Transverse colon (tissue), 4 donors: ENCODE data around the gene RAB11FIP5.

ENCODE experiments used
- EP300 ChIP-seq: sonication (generic); formaldehyde crosslinking; IDR thresholded peaks from one replicate; pipeline ENCODE4 v1.6.1; 2017; ENCODE audit warnings: antibody characterized with exemption, low read depth
- POLR2A ChIP-seq: fragments of 450-650 bp; IDR thresholded peaks from one replicate; pipeline ENCODE4 v1.6.1; 2016; ENCODE audit warnings: antibody characterized with exemption, mild to moderate bottlenecking, moderate library complexity
- POLR2AphosphoS5 ChIP-seq, 3 donors: sonication (generic); formaldehyde crosslinking; IDR thresholded peaks; one replicate each; pipeline ENCODE4 v1.6.1; 2016; ENCODE audit warnings: antibody characterized with exemption in 3 of 3
- TF ChIP-seq, protein P1 (sequence below), 5 experiments: fragments of 200-600 bp in 3 of 5; fragments of 450-650 bp in 2 of 5; sonication (generic) in 3 of 5; IDR thresholded peaks; 1 replicate in 2 of 5; 2 replicates in 3 of 5; pipeline ENCODE4 v1.5.1; 2016 to 2017; ENCODE audit warnings: antibody characterized with exemption in 5 of 5, inconsistent platforms in 3 of 5, mild to moderate bottlenecking in 2 of 5, moderate library complexity in 1 of 5

DNA sequence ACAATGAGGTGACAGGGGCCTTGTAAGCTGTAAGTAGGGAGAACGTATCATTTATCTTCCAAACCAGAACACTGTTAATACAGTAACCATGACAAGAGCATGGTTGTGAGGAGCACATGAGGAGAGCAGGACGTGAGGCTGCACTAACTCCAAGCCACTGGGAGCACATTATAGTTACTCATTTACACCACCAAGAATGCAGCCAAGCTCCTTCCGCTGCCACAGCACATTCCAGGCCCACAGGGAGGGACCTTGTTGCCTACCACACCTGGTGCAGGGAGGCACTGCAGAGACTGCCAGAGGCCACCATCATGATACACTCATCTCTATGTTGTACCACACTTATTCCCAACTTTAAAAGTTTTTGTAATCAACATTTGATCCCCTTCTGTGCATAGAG is 27.8 kb downstream of the RAB11FIP5 start:
- TF ChIP-seq, protein P1, sequence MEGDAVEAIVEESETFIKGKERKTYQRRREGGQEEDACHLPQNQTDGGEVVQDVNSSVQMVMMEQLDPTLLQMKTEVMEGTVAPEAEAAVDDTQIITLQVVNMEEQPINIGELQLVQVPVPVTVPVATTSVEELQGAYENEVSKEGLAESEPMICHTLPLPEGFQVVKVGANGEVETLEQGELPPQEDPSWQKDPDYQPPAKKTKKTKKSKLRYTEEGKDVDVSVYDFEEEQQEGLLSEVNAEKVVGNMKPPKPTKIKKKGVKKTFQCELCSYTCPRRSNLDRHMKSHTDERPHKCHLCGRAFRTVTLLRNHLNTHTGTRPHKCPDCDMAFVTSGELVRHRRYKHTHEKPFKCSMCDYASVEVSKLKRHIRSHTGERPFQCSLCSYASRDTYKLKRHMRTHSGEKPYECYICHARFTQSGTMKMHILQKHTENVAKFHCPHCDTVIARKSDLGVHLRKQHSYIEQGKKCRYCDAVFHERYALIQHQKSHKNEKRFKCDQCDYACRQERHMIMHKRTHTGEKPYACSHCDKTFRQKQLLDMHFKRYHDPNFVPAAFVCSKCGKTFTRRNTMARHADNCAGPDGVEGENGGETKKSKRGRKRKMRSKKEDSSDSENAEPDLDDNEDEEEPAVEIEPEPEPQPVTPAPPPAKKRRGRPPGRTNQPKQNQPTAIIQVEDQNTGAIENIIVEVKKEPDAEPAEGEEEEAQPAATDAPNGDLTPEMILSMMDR (IDR thresholded peaks at IDR 0.05): no peak
- TF ChIP-seq POLR2A (no peak), POLR2AphosphoS5 (IDR thresholded peaks at IDR 0.05) (no peak), EP300 (no peak)
